ENCODE results near the gene TMEM174.

DNA sequence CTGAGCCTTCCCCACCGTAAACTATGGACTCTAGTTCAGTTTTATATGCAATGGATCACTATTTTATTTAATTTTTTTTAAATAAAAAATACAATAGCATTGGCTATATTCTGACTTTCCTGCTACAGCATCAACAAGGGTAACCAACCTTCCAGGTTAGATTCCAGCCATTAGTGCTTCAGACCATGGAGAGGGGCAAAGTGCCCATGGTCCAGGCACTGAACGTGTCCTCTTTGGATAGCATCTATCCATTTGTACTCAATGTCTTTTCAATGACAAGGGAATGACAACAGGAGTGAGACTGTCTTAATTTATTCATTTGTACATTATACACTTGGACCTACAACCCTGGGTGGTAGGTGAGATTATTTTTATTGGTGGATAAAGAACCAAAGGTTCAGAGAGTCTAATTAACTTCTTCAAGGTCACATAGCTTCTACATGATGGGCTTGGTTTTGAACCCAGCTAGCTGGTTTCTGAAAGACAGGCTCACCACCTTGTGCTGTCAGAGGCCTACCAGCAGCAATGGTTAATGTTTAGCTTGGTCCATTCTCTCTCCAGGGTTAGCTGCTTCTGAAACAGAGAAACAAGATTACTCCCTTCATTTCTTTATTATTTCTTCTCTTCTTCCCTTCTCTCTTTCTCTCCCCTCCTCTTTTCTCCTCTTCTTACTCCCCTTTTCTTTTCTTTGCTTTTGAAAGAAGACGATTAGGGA lies 41.1 kb upstream of the TMEM174 start:
- TF ChIP-seq, protein P1, sequence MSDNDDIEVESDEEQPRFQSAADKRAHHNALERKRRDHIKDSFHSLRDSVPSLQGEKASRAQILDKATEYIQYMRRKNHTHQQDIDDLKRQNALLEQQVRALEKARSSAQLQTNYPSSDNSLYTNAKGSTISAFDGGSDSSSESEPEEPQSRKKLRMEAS (IDR thresholded peaks at IDR 0.05), result no peak
- no peak for TF ChIP-seq CEBPB (IDR thresholded peaks at IDR 0.05)
- TF ChIP-seq YY1 (IDR thresholded peaks at IDR 0.05; ENCODE audit: low read depth), result no peak
- no peak for TF ChIP-seq TEAD4 (IDR thresholded peaks at IDR 0.05)
- TF ChIP-seq EP300 (IDR thresholded peaks at IDR 0.05; ENCODE audit: borderline replicate concordance), result no peak
- TF ChIP-seq RAD21 (IDR thresholded peaks at IDR 0.05; ENCODE audit: low read depth), result no peak
- TF ChIP-seq, protein P2, sequence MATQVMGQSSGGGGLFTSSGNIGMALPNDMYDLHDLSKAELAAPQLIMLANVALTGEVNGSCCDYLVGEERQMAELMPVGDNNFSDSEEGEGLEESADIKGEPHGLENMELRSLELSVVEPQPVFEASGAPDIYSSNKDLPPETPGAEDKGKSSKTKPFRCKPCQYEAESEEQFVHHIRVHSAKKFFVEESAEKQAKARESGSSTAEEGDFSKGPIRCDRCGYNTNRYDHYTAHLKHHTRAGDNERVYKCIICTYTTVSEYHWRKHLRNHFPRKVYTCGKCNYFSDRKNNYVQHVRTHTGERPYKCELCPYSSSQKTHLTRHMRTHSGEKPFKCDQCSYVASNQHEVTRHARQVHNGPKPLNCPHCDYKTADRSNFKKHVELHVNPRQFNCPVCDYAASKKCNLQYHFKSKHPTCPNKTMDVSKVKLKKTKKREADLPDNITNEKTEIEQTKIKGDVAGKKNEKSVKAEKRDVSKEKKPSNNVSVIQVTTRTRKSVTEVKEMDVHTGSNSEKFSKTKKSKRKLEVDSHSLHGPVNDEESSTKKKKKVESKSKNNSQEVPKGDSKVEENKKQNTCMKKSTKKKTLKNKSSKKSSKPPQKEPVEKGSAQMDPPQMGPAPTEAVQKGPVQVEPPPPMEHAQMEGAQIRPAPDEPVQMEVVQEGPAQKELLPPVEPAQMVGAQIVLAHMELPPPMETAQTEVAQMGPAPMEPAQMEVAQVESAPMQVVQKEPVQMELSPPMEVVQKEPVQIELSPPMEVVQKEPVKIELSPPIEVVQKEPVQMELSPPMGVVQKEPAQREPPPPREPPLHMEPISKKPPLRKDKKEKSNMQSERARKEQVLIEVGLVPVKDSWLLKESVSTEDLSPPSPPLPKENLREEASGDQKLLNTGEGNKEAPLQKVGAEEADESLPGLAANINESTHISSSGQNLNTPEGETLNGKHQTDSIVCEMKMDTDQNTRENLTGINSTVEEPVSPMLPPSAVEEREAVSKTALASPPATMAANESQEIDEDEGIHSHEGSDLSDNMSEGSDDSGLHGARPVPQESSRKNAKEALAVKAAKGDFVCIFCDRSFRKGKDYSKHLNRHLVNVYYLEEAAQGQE (IDR thresholded peaks at IDR 0.05; ENCODE audit: low read depth), result no peak; the same call in 1 of the 2 replicates
- TF ChIP-seq EGR1 (IDR thresholded peaks at IDR 0.05), result no peak
- no peak for TF ChIP-seq NFIC (IDR thresholded peaks at IDR 0.05)

Data from Ishikawa (cell line).